SW 1271 (cell line): Measurements from ENCODE around the gene WDR20.
"Not testable (repeated sequence)": the region's sequence is repeated elsewhere in the genome, so short reads cannot be mapped to it uniquely, and the experiment has no call there.

ENCODE experiments used
- DNase-seq, 2 experiments: peaks; one replicate each; lab custom pipeline; 2025; lab: John Stamatoyannopoulos, UW

The WDR20 gene

GRCh38 chr14:102131741-102132140 lies 8.0 kb upstream of the WDR20 start:
- DNase-seq = no peak

- not testable (repeated sequence) for DNase-seq
These were observed 5.7 kb upstream of the WDR20 start for GRCh38 chr14:102134021-102134420.

GRCh38 chr14:102134719-102135118 lies 5.0 kb upstream of the WDR20 start:
- DNase-seq = not testable (repeated sequence)

- DNase-seq = not testable (repeated sequence)
These were observed 4.2 kb upstream of the WDR20 start for GRCh38 chr14:102135456-102135855.

GRCh38 chr14:102138535-102138934 lies 1.2 kb upstream of the WDR20 start:
- no peak for DNase-seq

GRCh38 chr14:102138961-102139285 lies 774 bp upstream of the WDR20 start:
- peak in 1 of 2 experiments; percentile 68 for DNase-seq

GRCh38 chr14:102140027-102140749 lies 491 bp downstream of the WDR20 start:
- DNase-seq = peak in 1 of 2 experiments; percentile 21

GRCh38 chr14:102140750-102141145 lies 1.1 kb downstream of the WDR20 start:
- DNase-seq = no peak

GRCh38 chr14:102141797-102142196 lies 2.1 kb downstream of the WDR20 start:
- no peak for DNase-seq

GRCh38 chr14:102144914-102145313 lies 5.2 kb downstream of the WDR20 start:
- DNase-seq = no peak

GRCh38 chr14:102145395-102145794 lies 5.7 kb downstream of the WDR20 start:
- DNase-seq = no peak

GRCh38 chr14:102146423-102146822 lies 6.7 kb downstream of the WDR20 start:
- DNase-seq = no peak

GRCh38 chr14:102150083-102150482 lies 10.4 kb downstream of the WDR20 start:
- no peak for DNase-seq

- no peak for DNase-seq
These were observed 11.0 kb downstream of the WDR20 start for GRCh38 chr14:102150744-102151143.

- DNase-seq = not testable (repeated sequence)
These were observed 11.7 kb downstream of the WDR20 start for GRCh38 chr14:102151411-102151810.

- no peak for DNase-seq
These were observed 14.4 kb downstream of the WDR20 start for GRCh38 chr14:102154121-102154520.

- no peak for DNase-seq
These were observed 15.3 kb downstream of the WDR20 start for GRCh38 chr14:102154821-102155549.

- DNase-seq = no peak
These were observed 17.6 kb downstream of the WDR20 start for GRCh38 chr14:102157346-102157745.

GRCh38 chr14:102158797-102159196 lies 19.1 kb downstream of the WDR20 start:
- no peak for DNase-seq

- DNase-seq = no peak
These were observed 20.1 kb downstream of the WDR20 start for GRCh38 chr14:102159841-102160240.

- no peak for DNase-seq
These were observed 22.8 kb downstream of the WDR20 start for GRCh38 chr14:102162487-102162886.

- DNase-seq = no peak
These were observed 24.5 kb downstream of the WDR20 start for GRCh38 chr14:102164241-102164641.

- no peak for DNase-seq
These were observed 25.3 kb downstream of the WDR20 start for GRCh38 chr14:102164965-102165364.

GRCh38 chr14:102170061-102170460 lies 30.4 kb downstream of the WDR20 start:
- no peak for DNase-seq
